Measurements from ENCODE around the gene PIK3CD. TPM values are rescaled to one million over a fixed set of nuclear protein-coding genes. Genes with fewer than 3 reads are reported as not detected.

Gene PIK3CD
- total RNA-seq, 1 donor from 2014 or later, result 15.7 TPM

DNA sequence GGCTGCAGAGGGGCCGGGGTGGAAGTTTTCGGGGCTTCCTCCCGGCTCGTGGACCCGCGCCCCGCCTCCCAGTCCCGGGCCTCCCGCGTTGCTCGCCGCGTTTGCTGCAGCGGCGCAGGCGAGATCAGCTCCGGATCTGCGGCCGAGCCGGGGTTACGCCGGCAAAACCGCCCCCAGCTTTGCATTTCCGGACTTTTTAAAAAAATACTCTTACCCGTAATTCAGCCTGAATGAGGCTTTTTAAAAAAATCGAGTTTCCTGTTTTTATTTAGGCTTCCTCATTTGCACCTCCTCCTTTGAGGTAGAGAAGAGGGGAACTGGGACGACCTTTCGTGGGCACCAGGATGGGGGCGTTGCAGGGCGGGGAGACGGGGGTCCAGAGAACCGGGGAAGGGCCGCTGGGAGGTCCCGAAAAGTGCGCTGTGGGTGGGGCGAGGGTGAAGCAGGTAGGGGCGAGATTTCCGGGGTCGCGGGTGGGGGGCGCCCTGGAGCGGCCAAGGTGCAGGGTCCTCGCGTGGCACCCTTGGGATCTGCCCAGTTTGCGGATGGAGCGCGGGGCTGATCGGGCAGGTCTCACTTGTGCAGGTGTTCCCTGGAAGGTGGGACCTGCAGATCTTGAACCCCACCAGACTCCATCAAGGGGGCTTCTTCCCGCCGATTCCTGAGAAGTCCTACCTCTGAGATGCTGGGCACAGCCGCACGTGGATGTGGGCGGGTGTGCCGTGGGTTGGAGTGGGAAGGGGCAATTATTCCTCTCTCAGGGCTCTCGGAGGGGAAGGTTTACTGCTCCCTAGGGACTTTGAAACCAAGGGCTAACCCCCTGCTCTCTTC lies 1.1 kb downstream of the PIK3CD start:
- H3K27me3 Mint-ChIP-seq, result peaks cover 60% of the 10 kb centered on the region
- H3K4me3 Mint-ChIP-seq (ENCODE audit: low read depth), result peak overlapping the region; percentile 40
- no peaks in the 10 kb centered on the region for H3K36me3 Mint-ChIP-seq (ENCODE audit: insufficient read depth)
- no peaks in the 10 kb centered on the region for H3K9me3 Mint-ChIP-seq (ENCODE audit: low read depth)
- peaks cover 2% of the 10 kb centered on the region for H3K4me1 Mint-ChIP-seq (ENCODE audit: low read depth)
- TF ChIP-seq, protein P1, sequence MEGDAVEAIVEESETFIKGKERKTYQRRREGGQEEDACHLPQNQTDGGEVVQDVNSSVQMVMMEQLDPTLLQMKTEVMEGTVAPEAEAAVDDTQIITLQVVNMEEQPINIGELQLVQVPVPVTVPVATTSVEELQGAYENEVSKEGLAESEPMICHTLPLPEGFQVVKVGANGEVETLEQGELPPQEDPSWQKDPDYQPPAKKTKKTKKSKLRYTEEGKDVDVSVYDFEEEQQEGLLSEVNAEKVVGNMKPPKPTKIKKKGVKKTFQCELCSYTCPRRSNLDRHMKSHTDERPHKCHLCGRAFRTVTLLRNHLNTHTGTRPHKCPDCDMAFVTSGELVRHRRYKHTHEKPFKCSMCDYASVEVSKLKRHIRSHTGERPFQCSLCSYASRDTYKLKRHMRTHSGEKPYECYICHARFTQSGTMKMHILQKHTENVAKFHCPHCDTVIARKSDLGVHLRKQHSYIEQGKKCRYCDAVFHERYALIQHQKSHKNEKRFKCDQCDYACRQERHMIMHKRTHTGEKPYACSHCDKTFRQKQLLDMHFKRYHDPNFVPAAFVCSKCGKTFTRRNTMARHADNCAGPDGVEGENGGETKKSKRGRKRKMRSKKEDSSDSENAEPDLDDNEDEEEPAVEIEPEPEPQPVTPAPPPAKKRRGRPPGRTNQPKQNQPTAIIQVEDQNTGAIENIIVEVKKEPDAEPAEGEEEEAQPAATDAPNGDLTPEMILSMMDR (IDR thresholded peaks at IDR 0.05; ENCODE audit: unreplicated experiment), result no peak
- DNase-seq (ENCODE audit: low spot score, unreplicated experiment), result no peak
- H3K27ac Mint-ChIP-seq, result no peak overlapping the region

DNA sequence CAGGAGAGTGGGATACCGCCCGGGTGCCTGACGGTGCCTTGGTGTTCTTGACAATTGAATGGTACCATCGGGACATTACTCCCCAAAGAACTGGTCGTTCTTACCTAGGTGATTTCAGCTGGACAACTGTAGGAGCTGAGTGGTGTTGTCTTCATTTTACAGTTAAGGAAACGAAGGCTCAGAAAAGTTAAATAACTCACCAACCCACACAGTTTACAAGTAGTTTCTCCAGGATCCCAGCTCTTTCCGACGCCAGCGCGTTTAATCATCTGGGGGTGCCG lies 1.6 kb downstream of the PIK3CD start:
- Mint-ChIP-seq H3K4me3 (ENCODE audit: low read depth) (no peak overlapping the region), H3K4me1 (ENCODE audit: low read depth) (peaks cover 2% of the 10 kb centered on the region)
- TF ChIP-seq, protein P1 (IDR thresholded peaks at IDR 0.05; ENCODE audit: unreplicated experiment), result no peak

DNA sequence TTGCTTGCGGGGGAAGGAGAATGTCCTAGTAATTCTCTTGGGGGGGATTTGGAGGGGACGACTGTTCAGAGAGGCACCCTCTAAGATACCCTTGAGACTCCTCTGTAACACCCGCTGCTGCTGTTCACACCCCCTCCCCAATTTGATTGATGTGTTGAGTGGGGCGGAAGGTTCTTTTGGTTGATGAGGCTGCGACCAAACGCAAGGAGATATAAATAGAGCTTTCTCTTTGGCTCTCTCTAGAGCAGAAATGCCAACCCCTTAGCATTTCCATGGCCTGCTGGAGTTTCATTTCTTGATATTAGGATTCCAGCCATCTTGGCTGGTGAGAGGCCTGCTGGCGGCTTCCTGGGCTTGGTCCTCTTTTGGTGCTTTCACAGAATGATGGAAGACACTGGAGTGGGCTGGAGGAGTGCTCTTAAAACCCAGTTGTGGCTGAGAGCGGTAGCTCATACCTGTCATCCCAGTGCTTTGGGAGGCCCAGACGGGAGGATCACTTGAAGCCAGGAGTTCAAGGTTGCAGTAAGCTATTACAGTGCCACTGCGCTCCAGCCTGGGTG lies 2.0 kb downstream of the PIK3CD start:
- Mint-ChIP-seq H3K9me3 (ENCODE audit: low read depth) (no peaks in the 10 kb centered on the region), H3K4me3 (ENCODE audit: low read depth) (no peak overlapping the region), H3K36me3 (ENCODE audit: insufficient read depth) (no peaks in the 10 kb centered on the region), H3K4me1 (ENCODE audit: low read depth) (peaks cover 2% of the 10 kb centered on the region), H3K27ac (no peak overlapping the region), H3K27me3 (peaks cover 63% of the 10 kb centered on the region)
- TF ChIP-seq, protein P1 (IDR thresholded peaks at IDR 0.05; ENCODE audit: unreplicated experiment), result no peak
- no peak for DNase-seq (ENCODE audit: low spot score, unreplicated experiment)

More for the DNA sequence above, 1.6 kb downstream of the PIK3CD start:
- DNase-seq (ENCODE audit: low spot score, unreplicated experiment), result no peak
- Mint-ChIP-seq H3K27ac (no peak overlapping the region), H3K36me3 (ENCODE audit: insufficient read depth) (no peaks in the 10 kb centered on the region), H3K27me3 (peaks cover 63% of the 10 kb centered on the region), H3K9me3 (ENCODE audit: low read depth) (no peaks in the 10 kb centered on the region)

DNA sequence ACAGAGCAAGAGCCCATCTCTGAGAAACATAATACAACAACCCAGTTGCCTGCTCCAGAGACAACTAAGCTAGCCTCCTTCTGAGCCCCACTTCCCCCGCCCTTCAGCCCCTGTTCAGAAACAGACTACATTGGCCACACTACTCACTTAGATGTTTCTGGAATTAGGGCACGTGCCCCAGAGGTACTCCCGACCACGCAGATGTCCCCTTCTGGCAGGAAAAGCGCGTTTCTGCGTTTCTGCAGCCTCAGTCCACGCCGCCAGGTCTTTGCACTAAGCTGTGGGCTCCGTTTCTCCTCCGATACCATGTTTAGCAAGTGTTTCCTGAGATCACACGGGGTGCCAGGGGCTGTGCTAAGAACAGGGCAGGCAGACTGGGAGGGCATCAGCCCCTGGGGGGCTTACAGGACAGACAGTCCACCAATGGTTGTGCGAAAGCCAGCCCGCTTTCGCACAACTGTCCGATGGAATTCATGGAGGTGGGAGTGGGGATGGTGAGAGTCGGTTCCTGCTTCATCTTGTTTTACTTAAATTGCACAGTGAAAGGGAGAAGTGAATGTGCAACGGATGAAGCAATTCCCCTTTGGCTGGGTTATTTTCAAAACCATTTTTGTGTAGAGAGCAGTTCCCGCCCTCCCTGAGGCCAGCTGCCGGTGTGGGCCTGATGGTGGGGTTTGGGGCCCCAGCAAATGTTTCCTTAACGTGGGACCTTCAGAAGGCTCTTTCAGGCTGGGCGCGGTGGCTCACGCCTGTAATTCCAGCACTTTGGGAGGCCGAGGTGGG lies 2.7 kb downstream of the PIK3CD start:
- H3K27me3 Mint-ChIP-seq, result peaks cover 63% of the 10 kb centered on the region
- H3K9me3 Mint-ChIP-seq (ENCODE audit: low read depth), result no peaks in the 10 kb centered on the region
- peaks cover 2% of the 10 kb centered on the region for H3K4me1 Mint-ChIP-seq (ENCODE audit: low read depth)
- TF ChIP-seq, protein P1 (IDR thresholded peaks at IDR 0.05; ENCODE audit: unreplicated experiment), result no peak
- no peak overlapping the region for H3K27ac Mint-ChIP-seq
- H3K36me3 Mint-ChIP-seq (ENCODE audit: insufficient read depth), result no peaks in the 10 kb centered on the region
- H3K4me3 Mint-ChIP-seq (ENCODE audit: low read depth), result no peak overlapping the region
- DNase-seq (ENCODE audit: low spot score, unreplicated experiment), result no peak
